ENCODE results near the gene FN3K. TPM values are rescaled to one million over a fixed set of nuclear protein-coding genes. Genes with fewer than 3 reads are reported as not detected.

Gene FN3K
- total and polyA plus RNA-seq, 2 of the 13 experiments (the other 11 are each of a cell fraction or from before 2014, with no cell fraction given), result 3.5 to 12.2 TPM

DNA sequence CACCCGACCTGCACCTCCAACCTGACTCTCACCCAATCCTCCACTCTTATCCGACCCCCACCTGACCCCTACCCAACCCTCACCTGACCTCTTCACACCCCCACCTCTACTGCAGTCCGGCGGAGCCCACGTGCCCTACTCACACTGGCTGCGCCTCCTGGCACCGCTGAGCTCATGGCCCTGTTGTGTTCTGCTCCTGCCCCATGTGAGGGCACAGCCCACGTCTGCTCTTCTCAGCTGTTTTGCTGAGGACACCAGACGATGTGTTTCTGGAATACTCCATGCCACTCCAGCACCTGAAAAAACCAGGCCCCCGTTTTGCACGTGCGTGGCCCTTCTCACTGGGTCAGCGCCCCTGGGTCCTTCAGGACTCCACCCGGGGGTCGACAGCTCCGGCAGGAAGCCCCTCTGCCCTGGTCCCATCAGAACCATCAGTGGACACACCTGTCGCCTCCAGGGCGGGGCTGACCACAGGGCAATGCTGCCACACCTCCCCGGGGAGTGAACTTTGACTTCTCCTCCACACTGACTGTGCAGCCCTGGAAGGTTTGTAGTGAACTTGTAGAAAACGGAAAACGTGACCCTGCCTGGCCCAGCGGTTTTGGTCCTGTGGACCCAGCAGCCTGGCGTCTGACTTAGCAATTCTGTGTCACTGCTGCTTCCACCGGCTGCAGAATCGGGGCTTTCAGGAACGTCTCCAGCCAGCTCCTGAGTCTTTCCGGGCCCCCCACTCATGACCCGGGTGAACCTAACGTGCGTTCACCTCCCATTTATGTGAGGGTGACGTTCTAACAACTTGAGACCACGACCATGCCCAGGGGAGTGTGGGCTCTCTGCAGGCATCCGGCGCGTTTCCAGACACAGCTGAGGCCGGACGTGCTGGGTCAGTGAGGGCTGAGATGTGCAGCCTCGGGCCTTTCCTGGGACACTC is 31.2 kb upstream of the FN3K start (continued):
- TF ChIP-seq, protein P1, sequence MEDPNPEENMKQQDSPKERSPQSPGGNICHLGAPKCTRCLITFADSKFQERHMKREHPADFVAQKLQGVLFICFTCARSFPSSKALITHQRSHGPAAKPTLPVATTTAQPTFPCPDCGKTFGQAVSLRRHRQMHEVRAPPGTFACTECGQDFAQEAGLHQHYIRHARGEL (CRISPR knock-in tag; IDR thresholded peaks at IDR 0.05), result no peak
- TF ChIP-seq RXRA (CRISPR knock-in tag; IDR thresholded peaks at IDR 0.05) (no peak; the same call in 1 of the 2 replicates), ZNF224 (CRISPR knock-in tag; IDR thresholded peaks at IDR 0.05) (no peak), POLR2G (IDR thresholded peaks at IDR 0.05; ENCODE audit: low read depth, low read length) (no peak), SIN3A (IDR thresholded peaks at IDR 0.05; ENCODE audit: borderline replicate concordance, low read depth, low read length) (0 out of 2 replicates have a peak, but pooled peaks have one; percentile 10), MEIS1 (CRISPR knock-in tag; IDR thresholded peaks at IDR 0.05; ENCODE audit: borderline replicate concordance) (no peak), RBM39 (IDR thresholded peaks at IDR 0.05; ENCODE audit: low read depth, low read length, poor library complexity, severe bottlenecking) (peak; percentile 17), HNF4G (IDR thresholded peaks at IDR 0.05; ENCODE audit: borderline replicate concordance, low read depth, low read length) (peak; percentile 80; the same call in 1 of the 2 replicates), HNF4G (CRISPR knock-in tag; IDR thresholded peaks at IDR 0.05; ENCODE audit: borderline replicate concordance, low read depth) (no peak; the same call in 1 of the 2 replicates), MED8 (CRISPR knock-in tag; IDR thresholded peaks at IDR 0.05; ENCODE audit: insufficient replicate concordance) (no peak), RXRB (CRISPR knock-in tag; IDR thresholded peaks at IDR 0.05; ENCODE audit: borderline replicate concordance) (no peak), ISX (CRISPR knock-in tag; conservative IDR thresholded peaks at IDR 0.05) (no peak), CREM (IDR thresholded peaks at IDR 0.05) (no peak; the same call in 1 of the 2 replicates), CREM (CRISPR knock-in tag; IDR thresholded peaks at IDR 0.05) (no peak), ZNF138 (CRISPR knock-in tag; IDR thresholded peaks at IDR 0.05; ENCODE audit: low read depth) (0 out of 2 replicates have a peak, but pooled peaks have one; percentile 37), ZFAT (CRISPR knock-in tag; conservative IDR thresholded peaks at IDR 0.05) (no peak), ZNF530 (CRISPR knock-in tag; IDR thresholded peaks at IDR 0.05; ENCODE audit: low read depth) (no peak)
- TF ChIP-seq, protein P2, sequence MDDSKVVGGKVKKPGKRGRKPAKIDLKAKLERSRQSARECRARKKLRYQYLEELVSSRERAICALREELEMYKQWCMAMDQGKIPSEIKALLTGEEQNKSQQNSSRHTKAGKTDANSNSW (CRISPR knock-in tag; IDR thresholded peaks at IDR 0.05; ENCODE audit: borderline replicate concordance), result no peak
- TF ChIP-seq, protein P3, sequence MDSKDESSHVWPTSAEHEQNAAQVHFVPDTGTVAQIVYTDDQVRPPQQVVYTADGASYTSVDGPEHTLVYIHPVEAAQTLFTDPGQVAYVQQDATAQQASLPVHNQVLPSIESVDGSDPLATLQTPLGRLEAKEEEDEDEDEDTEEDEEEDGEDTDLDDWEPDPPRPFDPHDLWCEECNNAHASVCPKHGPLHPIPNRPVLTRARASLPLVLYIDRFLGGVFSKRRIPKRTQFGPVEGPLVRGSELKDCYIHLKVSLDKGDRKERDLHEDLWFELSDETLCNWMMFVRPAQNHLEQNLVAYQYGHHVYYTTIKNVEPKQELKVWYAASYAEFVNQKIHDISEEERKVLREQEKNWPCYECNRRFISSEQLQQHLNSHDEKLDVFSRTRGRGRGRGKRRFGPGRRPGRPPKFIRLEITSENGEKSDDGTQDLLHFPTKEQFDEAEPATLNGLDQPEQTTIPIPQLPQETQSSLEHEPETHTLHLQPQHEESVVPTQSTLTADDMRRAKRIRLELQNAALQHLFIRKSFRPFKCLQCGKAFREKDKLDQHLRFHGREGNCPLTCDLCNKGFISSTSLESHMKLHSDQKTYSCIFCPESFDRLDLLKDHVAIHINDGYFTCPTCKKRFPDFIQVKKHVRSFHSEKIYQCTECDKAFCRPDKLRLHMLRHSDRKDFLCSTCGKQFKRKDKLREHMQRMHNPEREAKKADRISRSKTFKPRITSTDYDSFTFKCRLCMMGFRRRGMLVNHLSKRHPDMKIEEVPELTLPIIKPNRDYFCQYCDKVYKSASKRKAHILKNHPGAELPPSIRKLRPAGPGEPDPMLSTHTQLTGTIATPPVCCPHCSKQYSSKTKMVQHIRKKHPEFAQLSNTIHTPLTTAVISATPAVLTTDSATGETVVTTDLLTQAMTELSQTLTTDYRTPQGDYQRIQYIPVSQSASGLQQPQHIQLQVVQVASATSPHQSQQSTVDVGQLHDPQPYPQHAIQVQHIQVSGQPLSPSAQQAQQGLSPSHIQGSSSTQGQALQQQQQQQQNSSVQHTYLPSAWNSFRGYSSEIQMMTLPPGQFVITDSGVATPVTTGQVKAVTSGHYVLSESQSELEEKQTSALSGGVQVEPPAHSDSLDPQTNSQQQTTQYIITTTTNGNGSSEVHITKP (CRISPR knock-in tag; IDR thresholded peaks at IDR 0.05; ENCODE audit: low read depth), result no peak
- TF ChIP-seq, protein P4, sequence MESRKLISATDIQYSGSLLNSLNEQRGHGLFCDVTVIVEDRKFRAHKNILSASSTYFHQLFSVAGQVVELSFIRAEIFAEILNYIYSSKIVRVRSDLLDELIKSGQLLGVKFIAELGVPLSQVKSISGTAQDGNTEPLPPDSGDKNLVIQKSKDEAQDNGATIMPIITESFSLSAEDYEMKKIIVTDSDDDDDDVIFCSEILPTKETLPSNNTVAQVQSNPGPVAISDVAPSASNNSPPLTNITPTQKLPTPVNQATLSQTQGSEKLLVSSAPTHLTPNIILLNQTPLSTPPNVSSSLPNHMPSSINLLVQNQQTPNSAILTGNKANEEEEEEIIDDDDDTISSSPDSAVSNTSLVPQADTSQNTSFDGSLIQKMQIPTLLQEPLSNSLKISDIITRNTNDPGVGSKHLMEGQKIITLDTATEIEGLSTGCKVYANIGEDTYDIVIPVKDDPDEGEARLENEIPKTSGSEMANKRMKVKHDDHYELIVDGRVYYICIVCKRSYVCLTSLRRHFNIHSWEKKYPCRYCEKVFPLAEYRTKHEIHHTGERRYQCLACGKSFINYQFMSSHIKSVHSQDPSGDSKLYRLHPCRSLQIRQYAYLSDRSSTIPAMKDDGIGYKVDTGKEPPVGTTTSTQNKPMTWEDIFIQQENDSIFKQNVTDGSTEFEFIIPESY (CRISPR knock-in tag; IDR thresholded peaks at IDR 0.05), result no peak
- TF ChIP-seq, protein P5, sequence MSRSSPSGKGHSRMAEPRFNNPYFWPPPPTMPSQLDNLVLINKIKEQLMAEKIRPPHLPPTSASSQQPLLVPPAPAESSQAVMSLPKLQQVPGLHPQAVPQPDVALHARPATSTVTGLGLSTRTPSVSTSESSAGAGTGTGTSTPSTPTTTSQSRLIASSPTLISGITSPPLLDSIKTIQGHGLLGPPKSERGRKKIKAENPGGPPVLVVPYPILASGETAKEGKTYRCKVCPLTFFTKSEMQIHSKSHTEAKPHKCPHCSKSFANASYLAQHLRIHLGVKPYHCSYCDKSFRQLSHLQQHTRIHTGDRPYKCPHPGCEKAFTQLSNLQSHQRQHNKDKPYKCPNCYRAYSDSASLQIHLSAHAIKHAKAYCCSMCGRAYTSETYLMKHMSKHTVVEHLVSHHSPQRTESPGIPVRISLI (CRISPR knock-in tag; IDR thresholded peaks at IDR 0.05; ENCODE audit: borderline replicate concordance), result no peak
